ENCODE results near the gene FSCN2.

Gene FSCN2

DNA sequence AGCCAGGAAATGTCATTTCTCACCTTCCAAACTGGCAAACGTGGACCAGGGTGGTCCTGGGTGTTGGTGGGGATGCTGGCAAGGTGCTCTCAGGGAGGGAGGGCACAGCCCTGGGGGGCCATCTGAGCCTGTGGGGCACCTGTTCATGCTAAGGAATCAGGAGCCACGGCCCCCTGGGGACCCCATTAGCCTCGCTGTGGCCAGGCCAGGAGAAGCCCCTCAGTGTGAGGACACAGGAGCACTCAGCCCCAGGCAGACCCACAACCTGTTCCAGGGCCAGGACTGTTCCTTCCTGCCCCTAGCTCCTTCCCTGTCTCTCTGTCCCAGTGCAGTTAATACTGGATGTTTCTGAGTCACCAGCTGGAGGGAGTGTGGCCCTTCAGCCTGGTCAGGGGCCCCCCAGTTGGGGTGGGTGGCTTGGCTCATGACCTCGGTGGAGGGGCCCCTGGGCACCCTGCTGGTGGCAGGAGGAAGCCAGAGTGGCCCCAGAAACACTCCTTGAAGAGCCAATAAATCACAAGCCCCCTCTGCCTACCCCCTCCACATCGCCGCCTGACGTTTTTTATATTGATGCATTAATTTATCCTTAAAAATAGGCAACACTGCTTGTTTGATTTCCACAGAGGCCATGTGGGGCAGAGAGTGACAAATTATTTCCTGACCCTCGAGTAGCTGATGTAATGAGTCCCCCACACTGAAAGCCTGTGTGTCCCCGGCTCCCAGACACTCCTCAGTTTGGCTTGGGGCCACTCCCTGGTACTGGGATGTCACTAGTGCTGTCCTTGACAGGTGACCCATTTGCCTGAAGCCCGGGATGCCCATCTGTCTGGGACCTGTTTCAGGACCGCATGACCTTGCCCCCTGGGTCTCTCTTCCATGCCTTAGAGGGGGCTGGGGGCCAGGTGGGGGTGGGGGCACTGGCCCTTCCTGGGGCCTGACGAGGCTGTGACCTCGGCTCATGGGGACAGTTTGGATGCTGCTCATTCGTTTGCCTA lies 37.9 kb upstream of the FSCN2 start:
- FAIRE-seq (no peak), DNase-seq (ENCODE audit: low spot score) (no peak)

DNA sequence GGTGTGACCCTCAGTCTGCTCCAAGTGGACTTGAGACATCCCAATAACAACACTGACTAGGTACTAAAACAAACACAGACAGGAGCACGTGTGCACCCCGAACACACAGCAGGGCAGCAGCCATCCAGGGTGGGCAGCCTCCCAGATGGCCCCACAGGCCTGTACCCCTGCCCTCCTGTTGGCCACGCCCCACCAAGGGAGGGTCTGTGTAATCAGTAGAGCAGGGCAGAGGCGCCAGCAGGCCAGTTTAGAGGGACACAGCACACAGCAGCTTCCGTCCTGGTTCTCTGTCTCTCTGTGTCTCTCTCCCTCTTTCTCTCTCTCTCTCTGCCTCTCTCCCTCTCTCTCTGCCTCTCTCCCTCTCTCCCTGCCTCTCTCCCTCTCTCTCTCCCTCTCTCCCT lies 37.0 kb upstream of the FSCN2 start:
- DNase-seq (ENCODE audit: low spot score) (no peak), FAIRE-seq (peak; percentile 63)

DNA sequence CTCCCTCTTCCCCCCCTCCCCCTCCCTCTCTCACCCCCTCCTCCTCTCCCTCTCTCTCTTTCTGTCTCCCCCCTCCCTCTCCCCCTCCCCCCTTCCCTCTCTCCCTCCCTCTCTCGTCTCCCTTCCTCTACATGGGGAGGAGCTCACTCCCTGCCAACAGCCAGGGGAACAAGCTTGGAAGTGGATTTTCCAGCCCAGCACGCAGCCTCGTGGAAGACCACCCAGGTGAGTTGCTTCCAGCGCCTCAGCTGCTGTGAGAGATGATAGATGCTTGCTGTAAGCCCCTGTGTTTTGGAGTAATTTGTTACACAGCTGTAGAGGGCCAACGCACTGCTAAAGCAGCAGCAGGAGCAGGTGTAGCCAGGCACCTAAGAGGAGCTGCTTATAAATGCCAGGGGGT lies 36.4 kb upstream of the FSCN2 start:
- FAIRE-seq (no peak), DNase-seq (ENCODE audit: low spot score) (no peak)

DNA sequence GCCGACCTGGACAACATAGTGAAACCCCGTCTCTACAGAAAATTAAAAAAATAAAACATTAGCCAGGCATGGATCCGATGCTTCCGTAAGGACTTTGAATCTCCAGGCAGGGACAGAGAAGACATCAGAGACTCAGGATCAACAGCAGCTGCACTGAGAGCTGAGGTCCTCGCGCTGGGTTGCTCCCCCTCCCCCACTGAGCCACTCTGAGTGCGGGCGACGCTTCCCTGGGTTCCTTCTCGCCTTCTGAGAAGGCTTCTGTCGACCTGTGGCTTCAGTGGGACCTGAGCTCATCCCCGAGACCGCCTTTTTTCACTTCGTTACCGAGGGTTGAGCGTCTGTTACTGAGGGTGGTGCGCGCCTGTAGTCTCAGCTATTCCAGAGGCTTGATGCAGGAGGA lies 36.0 kb upstream of the FSCN2 start:
- DNase-seq (ENCODE audit: low spot score): no peak
- FAIRE-seq: no peak

DNA sequence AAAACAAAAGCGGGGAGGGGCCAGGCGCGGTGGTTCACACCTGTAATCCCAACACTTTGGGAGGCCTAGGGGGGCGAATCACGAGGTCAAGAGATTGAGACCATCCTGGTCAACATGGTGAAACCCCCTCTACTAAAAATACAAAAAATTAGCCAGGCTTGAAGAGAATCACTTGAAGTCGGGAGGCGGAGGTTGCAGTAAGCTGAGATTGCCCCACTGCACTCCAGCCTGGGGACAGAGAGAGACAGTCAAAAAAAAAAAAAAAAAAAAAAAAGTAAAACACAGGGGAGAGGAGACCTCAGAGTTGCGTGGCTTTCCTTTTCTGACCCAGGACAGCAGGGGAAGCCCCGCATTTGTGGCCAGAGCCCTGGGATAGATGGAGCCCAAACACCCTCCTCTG lies 35.5 kb upstream of the FSCN2 start:
- no peak for FAIRE-seq
- DNase-seq (ENCODE audit: low spot score): no peak

DNA sequence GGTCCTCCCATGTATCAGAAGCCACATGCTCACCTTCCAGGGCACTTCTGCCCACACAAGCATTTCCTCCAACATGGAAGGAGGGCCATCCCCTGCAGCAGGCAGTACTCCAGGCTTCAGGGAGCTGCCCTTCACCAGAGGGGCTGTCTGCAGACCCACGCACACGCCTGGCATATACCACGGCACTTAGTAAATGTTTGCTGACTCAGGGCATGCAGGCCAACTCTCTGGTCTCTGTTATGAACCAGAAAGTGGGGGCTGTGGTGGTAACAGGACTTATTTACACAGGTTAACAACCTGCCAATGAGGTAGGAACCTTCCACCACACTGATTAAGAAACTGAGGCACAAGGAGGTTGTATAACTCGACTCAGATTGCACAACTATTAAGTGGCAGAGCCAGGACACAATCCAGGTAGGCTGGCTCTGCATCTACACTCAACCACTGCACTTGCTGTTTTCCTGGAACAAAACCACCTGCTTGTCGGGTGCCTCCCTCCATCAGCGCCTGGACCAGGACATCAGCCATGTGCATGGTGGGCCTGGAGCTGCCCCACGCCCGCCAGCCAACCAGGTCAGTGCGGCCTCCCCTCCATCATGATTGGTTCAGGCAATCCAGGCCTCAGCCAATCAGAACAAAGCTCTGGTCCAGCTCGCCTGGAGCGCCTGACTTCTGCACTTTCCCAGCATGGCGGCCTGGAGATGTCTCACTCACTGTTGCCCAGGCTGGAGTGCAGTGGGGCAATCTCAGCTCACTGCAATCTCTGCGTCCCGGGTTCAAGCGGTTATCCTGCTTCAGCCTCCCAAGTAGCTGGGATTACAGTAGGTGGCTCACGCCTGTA lies 34.8 kb upstream of the FSCN2 start:
- peak; percentile 62 for FAIRE-seq
- no peak for DNase-seq (ENCODE audit: low spot score)

DNA sequence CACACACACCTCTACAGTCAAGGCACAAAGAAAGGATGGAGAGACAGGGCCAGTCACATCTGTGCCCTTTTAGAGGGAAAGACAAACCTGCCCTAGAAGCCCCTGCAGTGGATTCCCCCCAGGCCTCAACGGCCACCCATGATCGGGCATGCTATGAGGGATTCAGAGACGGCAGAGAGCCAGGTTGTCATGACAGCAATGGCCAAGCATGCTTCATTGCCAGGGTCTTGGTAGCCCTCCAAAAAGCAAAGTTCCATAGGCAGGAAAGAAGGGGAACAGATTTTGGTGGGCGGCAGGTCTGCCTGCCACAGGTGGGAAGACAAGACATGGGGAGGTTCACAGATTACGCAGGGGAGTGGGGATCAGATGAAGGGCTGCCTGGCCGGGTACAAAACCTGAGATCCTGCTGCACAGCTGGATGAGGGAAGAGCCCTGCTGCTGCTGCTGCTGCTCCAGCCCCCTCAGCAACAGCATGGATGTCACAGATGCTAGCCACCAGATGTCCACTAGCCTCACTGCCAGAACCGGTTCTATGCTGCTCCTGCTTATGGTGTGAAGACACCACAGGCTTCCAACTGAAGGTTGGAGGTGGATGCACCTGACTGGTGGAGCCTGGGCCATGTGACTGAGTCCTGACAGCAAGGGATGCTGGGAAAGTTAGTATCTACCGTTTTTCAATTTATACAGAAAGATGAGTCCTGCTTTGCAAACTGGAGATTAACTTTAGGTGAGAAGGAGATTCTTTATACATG lies 33.4 kb upstream of the FSCN2 start:
- DNase-seq (ENCODE audit: low spot score) (no peak), FAIRE-seq (peak; percentile 56)

DNA sequence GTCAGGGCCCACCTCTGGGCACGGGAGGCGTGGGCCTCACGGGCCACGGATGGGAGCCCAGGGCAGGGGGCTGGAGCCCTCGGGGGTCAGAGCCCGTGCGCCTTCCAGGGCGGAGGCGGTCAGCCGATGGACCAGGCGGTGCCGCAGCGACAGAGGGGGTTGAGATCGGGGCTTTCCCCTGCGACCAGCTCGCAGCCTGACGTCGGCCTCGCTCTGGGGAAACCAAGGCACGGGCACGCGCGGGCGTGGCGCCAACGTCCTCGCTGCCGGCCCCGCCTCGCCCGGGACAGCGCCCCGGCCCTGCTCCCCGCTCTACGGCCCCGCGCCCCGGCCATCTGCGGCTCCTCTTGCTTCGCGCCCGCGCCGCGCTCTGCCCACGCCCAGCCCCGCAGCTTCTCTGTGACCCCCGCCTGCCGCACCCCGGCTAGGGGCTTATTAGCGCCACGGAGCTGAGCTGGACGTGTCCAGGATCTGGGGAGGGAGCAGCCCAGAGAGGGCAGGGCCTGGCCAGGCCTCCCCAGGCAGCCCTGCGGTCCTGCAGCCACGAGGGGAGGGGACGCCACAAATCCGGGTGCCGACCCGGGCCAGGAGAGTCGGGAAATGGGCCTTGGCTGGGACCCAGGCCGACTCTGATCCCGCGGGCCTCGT lies 29.1 kb upstream of the FSCN2 start:
- DNase-seq (ENCODE audit: low spot score) (no peak), FAIRE-seq (no peak)

DNA sequence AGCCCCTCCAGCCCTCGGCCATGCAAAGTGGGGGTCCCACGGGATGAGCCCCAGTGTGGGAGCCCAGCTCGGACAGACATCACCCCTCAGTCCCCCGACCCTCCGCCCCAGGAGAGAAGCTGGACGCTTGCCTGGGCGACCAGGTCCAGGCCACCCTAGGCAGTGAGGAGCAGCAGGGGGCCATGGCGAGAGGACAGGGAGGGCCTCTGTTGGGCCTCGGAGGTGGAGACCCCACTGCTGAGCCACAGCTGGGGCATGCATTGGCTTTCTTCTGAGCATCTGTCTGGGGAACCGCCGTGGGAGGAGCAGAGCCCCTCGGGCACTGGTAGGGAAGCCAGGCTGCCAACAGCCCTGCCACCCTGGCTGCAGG lies 28.6 kb upstream of the FSCN2 start:
- DNase-seq (ENCODE audit: low spot score): no peak
- no peak for FAIRE-seq

DNA sequence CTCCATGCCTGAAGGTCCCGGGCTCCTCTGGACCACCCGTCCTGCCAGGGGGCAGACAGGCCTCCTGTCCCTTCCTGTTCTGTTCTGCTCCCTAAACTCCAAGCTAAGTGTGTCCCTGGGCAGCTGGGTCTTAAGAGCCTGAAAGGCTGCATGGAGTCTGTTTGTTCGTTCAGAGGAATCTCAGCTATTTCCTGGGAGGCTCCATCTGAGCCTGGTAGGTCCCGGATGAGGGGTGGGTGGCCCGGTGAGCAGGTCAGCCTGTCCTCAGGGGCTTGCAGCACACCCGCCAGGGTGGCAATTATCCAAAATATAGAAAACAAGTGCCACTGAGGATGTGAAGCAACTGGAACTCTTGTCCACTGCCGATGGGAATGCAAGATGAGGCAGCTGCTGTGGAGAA lies 28.1 kb upstream of the FSCN2 start:
- DNase-seq (ENCODE audit: low spot score): no peak
- FAIRE-seq: no peak

DNA sequence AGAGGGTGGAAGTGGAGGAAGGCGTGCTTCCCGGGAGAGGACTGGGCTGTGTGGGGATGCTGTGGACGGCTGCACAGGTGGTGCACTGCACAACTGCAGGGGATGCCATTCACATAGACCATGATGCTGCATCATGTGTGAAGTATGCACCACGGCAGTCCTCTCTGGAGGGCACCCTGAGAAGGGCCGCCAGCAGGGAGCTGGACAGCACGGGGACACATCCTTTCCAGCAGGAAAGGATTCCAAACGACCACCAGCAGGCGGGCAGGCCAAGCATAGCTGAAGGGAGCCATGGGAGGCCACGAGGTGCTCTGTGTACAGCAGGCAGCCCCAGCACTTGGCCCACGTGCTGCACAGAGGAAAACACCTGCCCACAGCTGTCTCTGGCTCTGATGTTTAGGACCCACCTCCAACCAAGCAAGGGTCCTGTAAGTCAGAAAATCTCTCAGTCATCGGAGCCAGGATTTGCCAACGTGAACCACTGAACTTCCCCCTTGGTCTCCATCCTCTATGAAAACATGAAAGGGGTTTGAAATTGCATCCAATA lies 25.6 kb upstream of the FSCN2 start:
- DNase-seq (ENCODE audit: low spot score) (no peak), FAIRE-seq (peak; percentile 44)

DNA sequence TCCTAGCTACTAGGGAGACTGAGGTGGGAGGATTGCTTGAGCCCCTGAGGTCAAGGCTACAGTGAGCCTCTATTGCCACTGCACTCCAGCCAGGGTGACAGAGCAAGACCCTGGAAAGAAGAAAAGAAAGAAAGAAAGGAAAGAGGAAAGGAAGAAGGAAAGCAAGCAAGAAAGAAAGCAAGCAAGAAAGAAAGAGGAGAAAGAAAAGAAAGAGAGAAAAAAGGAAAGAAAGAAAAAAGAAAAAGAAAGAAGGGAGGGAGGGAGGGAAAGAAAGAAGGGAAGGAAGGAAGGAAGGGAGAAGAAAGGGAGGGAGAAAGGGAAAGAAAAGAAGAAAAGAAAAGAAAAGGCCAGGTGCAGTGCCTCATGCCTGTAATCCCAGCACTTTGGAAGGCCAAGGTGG lies 24.6 kb upstream of the FSCN2 start:
- DNase-seq (ENCODE audit: low spot score) (no peak), FAIRE-seq (no peak)

DNA sequence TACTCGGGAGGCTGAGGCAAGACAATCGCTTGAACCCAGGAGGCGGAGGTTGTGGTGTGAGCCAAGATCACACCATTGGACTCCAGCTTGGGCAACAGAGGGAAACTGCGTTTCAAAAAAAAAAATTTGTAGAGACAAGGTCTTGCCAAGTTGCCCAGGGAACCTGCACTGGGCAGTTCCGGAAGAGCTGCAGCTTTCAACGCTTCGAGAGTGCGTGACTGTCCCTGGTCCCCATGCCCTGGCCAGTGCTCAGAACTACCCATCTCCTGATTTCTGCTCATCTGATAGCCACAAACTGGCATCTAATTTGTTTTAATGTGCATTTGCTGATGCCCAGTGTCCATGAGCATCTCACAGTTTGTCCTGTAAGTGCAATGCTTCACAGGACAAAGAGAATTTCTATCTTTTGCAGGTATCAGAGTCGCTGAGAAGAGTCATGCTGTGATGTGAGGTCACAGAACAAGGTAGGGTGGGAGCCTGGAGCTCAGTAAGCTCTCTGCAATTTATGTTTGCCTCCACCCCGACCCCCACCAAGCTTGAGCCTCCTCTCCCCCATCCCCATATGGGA lies 19.5 kb upstream of the FSCN2 start:
- FAIRE-seq: peak; percentile 27
- no peak for DNase-seq (ENCODE audit: low spot score)

DNA sequence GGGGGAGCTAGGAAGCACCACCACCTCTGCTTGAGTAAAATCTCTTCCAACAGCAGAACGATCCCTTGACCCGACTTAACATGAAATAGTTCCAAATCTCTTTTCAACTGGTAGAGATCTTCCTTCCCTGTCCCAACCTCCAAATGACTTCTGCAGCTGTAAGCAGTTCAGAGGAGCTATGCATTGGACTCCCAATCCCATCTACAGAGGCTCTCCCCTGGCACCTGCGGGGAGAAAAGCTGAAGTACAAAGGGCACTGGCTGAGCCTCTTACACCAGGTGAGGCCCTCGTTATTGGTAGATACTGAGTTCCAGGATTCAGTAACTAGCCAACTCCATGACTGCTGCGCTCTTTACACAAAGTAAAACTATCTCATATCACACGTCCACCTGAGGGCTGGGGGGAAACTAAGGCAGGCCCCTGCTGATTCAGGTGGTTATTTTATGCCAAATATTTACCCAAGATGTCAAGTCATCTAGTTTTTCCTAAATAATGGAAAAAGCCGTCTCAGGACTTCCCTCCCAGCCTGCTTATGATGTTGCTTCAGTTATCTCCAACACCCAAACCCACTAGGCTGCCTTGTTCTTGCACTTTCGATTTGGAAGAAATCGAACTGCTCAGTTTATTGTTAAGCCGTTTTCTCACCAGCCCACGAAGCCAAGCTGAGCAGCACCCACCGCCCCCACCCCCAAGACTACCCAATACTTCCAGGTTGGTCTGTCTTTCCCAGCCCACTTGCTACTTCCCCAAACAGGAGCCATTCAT lies 18.8 kb upstream of the FSCN2 start:
- FAIRE-seq (no peak), DNase-seq (ENCODE audit: low spot score) (no peak)

DNA sequence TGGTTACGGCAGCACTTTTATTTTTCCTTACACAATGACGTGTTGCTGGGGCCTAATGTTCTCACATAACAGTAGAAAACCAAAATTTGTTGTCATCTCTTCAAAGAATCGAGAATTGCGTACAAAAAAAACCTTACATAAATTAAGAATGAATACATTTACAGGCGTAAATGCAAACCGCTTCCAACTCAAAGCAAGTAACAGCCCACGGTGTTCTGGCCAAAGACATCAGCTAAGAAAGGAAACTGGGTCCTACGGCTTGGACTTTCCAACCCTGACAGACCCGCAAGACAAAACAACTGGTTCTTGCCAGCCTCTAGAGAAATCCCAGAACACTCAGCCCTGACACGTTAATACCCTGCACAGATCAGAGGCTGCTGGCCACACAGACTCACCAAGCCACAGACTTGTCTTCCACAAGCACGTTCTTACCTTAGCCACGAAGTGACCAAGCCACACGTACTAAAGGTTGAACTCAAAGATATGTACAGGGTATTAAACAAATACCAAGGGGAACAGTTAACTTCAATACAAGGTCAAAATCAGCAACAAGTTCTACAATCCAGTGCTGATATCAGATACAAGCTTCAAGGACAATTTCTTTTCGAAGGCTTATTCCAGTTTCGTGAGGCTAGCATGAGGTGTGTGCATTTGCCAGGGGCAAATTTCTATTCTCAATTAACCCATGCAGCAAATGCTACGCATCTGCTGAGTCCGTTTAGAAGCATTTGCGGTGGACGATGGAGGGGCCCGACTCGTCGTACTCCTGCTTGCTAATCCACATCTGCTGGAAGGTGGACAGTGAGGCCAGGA lies 18.0 kb upstream of the FSCN2 start:
- DNase-seq (ENCODE audit: low spot score): no peak

DNA sequence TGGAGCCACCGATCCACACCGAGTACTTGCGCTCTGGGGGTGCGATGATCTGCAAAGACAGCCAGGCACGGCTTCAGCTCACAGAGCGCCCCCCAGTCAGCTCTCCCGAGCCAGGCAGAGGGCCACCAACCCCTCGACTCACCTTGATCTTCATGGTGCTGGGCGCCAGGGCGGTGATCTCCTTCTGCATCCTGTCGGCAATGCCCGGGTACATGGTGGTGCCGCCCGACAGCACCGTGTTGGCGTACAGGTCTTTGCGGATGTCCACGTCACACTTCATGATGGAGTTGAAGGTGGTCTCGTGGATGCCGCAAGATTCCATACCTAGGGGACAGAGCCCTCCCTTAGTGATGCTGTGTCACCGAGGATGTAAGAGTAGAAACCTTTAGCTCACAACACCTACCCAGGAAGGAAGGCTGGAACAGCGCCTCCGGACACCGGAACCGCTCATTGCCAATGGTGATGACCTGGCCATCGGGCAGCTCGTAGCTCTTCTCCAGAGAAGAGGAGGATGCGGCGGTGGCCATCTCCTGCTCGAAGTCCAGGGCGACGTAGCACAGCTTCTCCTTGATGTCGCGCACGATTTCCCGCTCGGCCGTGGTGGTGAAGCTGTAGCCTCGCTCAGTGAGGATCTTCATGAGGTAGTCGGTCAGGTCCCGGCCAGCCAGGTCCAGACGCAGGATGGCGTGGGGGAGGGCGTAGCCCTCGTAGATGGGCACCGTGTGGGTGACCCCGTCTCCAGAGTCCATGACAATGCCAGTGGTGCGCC lies 17.2 kb upstream of the FSCN2 start:
- peak; percentile 77 for FAIRE-seq
- DNase-seq (ENCODE audit: low spot score): no peak

More for the DNA sequence above, 18.0 kb upstream of the FSCN2 start:
- FAIRE-seq: no peak

DNA sequence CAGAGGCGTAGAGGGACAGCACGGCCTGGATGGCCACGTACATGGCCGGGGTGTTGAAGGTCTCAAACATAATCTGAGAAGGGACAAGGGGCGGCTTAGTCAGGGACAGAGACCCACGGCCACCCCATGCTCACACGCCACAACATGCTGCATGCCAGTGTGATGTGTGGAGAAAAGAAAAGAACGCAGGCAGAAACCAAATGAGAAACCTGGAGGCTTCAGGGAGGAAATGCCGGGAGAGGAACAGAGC lies 16.7 kb upstream of the FSCN2 start:
- FAIRE-seq (no peak), DNase-seq (ENCODE audit: low spot score) (no peak)

DNA sequence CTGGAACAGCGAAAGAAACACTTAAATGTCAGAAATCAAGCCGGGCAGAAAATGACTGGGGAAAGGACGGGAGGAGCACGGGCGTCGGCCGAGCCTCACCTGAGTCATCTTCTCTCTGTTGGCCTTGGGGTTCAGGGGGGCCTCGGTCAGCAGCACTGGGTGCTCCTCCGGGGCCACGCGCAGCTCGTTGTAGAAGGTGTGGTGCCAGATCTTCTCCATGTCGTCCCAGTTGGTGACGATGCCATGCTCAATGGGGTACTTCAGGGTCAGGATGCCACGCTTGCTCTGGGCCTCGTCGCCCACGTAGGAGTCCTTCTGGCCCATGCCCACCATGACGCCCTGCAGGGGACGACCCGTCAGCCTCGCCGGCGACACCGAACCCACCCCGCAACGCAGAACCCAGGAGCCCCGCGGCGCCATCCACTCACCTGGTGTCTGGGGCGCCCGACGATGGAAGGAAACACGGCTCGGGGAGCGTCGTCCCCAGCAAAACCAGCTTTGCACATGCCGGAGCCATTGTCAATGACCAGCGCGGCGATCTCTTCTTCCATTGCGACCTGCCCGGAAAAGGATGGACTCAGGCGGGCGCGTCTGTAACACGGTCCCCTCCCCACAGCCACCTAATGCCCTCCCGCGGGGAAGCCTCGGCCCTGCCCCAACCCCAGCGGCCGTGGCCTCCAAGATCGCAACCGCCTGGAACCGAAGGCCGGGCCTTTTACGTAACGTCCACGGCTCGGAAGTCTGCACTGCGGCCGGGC lies 16.2 kb upstream of the FSCN2 start:
- FAIRE-seq: peak; percentile 53
- DNase-seq (ENCODE audit: low spot score): no peak
